Measurements from ENCODE around the gene IFI16. TPM values are rescaled to one million over a fixed set of nuclear protein-coding genes. Genes with fewer than 3 reads are reported as not detected.

The IFI16 gene
- total and polyA plus RNA-seq, 2 of the 4 experiments (the other 2 are of a cell fraction), result 45.0 to 65.3 TPM

DNA sequence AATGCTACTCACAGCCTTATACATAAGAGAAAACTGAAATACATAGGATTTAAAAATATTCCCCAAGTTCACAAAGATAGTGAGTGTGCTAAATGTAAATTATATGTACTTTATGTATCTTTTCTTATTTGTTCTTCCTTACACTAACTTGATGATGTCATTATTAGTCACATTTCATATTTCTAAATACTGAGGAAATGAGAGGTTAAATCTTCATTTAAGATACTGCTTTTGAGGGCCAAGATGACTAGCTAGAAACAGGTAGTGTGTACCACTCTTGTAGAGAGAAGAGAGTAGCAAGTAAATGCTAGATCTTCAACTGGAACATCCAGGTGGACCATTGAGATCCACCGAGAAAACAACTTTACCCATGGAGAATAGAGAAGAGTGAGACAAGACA is 48.5 kb upstream of the IFI16 start:
- no peak overlapping the region for H4K5ac ChIP-seq (ENCODE audit: low read depth, low read length)
- H3K23ac ChIP-seq (ENCODE audit: low read depth, low read length), result no peak overlapping the region
- no peaks in the 10 kb centered on the region for H3K4me1 ChIP-seq (ENCODE audit: control insufficient read depth, insufficient read depth, low read length)
- no peaks in the 10 kb centered on the region for H3K36me3 ChIP-seq (ENCODE audit: control insufficient read depth, insufficient read depth, low read length)
- no peak overlapping the region for H2AFZ ChIP-seq (replicated peaks; ENCODE audit: low read length, poor library complexity)
- intact Hi-C loops (cut with micrococcal nuclease) (no loop called here), in situ Hi-C loops (cut with MboI; ENCODE audit: low sequenced_read_pairs) (no loop called here), dilution Hi-C loops (cut with HindIII; ENCODE audit: low sequenced_read_pairs, unreplicated experiment) (no loop called here)
- no peak overlapping the region for H2BK20ac ChIP-seq (ENCODE audit: low read depth, low read length)
- no CpG with 5 or more reads among the region's 1 CpG for WGBS, 2 experiments (ENCODE audit: extremely low coverage in 2 of 2, insufficient read length in 1 of 2)
- ATAC-seq (ENCODE audit: low read depth), result no peak
- H3K4me2 ChIP-seq (ENCODE audit: low read depth, low read length), result no peak overlapping the region
- no peak overlapping the region for H3K18ac ChIP-seq (ENCODE audit: low read depth, low read length)
- no peak overlapping the region for H4K8ac ChIP-seq (ENCODE audit: low read depth in 2 of 2, low read length in 2 of 2)
- H3K9ac ChIP-seq (ENCODE audit: low read depth, low read length), result no peak overlapping the region
- no TSS peak for BruUV-seq (replicated peaks)
- H2AK9ac ChIP-seq (replicated peaks; ENCODE audit: low read depth, low read length, poor library complexity), result no peak overlapping the region
- H2BK120ac ChIP-seq (ENCODE audit: low read depth, low read length), result no peak overlapping the region
- H4K91ac ChIP-seq (ENCODE audit: insufficient read depth, low read depth, low read length), result no peak overlapping the region
- H3K4ac ChIP-seq (ENCODE audit: low read depth, low read length), result no peak overlapping the region
- H4K20me1 ChIP-seq (ENCODE audit: insufficient read depth, low read length), result no peaks in the 10 kb centered on the region
- H3K56ac ChIP-seq (ENCODE audit: extremely low read depth, insufficient read depth, low read length), result no peak overlapping the region
- DNase-seq, result no peak
- CTCF ChIA-PET, result no interaction called here
- H3K9me1 ChIP-seq (ENCODE audit: insufficient read depth, low read length), result no peaks in the 10 kb centered on the region
- H2BK15ac ChIP-seq (ENCODE audit: low read depth, low read length), result no peak overlapping the region
- POLR2A ChIA-PET (ENCODE audit: unreplicated experiment), result no interaction called here
- no peak overlapping the region for H3K27ac ChIP-seq (ENCODE audit: insufficient read depth, low read length)
- H3K9me3 ChIP-seq (ENCODE audit: control insufficient read depth, insufficient read depth, low read length), result no peaks in the 10 kb centered on the region
- no peak overlapping the region for H2AK5ac ChIP-seq (ENCODE audit: low read depth, low read length)
- no peak overlapping the region for H2BK5ac ChIP-seq (ENCODE audit: low read depth, low read length, poor library complexity, severe bottlenecking)
- H3K79me1 ChIP-seq (ENCODE audit: low read depth in 1 of 2, low read length in 2 of 2), result no peaks in the 10 kb centered on the region
- no peaks in the 10 kb centered on the region for H3K27me3 ChIP-seq (ENCODE audit: control insufficient read depth, insufficient read depth, low read length)
- no peak overlapping the region for H3K4me3 ChIP-seq (ENCODE audit: insufficient read depth, low read depth, low read length)
- no peak overlapping the region for H3K14ac ChIP-seq (replicated peaks; ENCODE audit: low read depth, low read length)
- no peak for TF ChIP-seq RAD21 (IDR thresholded peaks at IDR 0.05; ENCODE audit: low read length)
- TF ChIP-seq, protein P1, sequence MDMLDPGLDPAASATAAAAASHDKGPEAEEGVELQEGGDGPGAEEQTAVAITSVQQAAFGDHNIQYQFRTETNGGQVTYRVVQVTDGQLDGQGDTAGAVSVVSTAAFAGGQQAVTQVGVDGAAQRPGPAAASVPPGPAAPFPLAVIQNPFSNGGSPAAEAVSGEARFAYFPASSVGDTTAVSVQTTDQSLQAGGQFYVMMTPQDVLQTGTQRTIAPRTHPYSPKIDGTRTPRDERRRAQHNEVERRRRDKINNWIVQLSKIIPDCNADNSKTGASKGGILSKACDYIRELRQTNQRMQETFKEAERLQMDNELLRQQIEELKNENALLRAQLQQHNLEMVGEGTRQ (IDR thresholded peaks at IDR 0.05; ENCODE audit: low read depth, low read length), result no peak
- no peak for TF ChIP-seq POLR2A (IDR thresholded peaks at IDR 0.05; ENCODE audit: low read depth, low read length)
- TF ChIP-seq RCOR1 (IDR thresholded peaks at IDR 0.05; ENCODE audit: insufficient replicate concordance, low read length), result no peak
- TF ChIP-seq NFE2L2 (IDR thresholded peaks at IDR 0.05; ENCODE audit: low read depth, low read length), result no peak
- TF ChIP-seq, protein P2, sequence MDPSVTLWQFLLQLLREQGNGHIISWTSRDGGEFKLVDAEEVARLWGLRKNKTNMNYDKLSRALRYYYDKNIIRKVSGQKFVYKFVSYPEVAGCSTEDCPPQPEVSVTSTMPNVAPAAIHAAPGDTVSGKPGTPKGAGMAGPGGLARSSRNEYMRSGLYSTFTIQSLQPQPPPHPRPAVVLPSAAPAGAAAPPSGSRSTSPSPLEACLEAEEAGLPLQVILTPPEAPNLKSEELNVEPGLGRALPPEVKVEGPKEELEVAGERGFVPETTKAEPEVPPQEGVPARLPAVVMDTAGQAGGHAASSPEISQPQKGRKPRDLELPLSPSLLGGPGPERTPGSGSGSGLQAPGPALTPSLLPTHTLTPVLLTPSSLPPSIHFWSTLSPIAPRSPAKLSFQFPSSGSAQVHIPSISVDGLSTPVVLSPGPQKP (IDR thresholded peaks at IDR 0.05; ENCODE audit: borderline replicate concordance, low read depth, low read length), result no peak
- no peak for TF ChIP-seq CHD1 (IDR thresholded peaks at IDR 0.05; ENCODE audit: low read depth, low read length)
- no peak for TF ChIP-seq CTCF (conservative IDR thresholded peaks at IDR 0.05; ENCODE audit: low read depth, low read length)
- no peak for TF ChIP-seq BHLHE40 (IDR thresholded peaks at IDR 0.05; ENCODE audit: low read depth, low read length)
- no peak for TF ChIP-seq CEBPB (IDR thresholded peaks at IDR 0.05; ENCODE audit: low read depth, low read length)
- no peak for TF ChIP-seq FOS (IDR thresholded peaks at IDR 0.05; ENCODE audit: low read depth, low read length)
- no peak for TF ChIP-seq RFX5 (IDR thresholded peaks at IDR 0.05; ENCODE audit: low read depth, low read length)
- no peak for TF ChIP-seq MAZ (IDR thresholded peaks at IDR 0.05; ENCODE audit: borderline replicate concordance, low read depth, low read length)
- no peak for TF ChIP-seq MAFK (IDR thresholded peaks at IDR 0.05; ENCODE audit: low read depth, low read length)
- no peak for TF ChIP-seq MXI1 (IDR thresholded peaks at IDR 0.05; ENCODE audit: borderline replicate concordance, low read depth, low read length)
- TF ChIP-seq SMC3 (IDR thresholded peaks at IDR 0.05; ENCODE audit: low read depth, low read length), result no peak
